Measurements from ENCODE around the gene TMEM117.
A peak's percentile ranks its signal among the peaks of the same experiment; 100 is the strongest.
"Not testable (repeated sequence)": the region's sequence is repeated elsewhere in the genome, so short reads cannot be mapped to it uniquely, and the experiment has no call there.

Gene TMEM117

GRCh38 chr12:44031472-44032185, 195.7 kb downstream of the TMEM117 start:
- DNase-seq, result no peak

DNA sequence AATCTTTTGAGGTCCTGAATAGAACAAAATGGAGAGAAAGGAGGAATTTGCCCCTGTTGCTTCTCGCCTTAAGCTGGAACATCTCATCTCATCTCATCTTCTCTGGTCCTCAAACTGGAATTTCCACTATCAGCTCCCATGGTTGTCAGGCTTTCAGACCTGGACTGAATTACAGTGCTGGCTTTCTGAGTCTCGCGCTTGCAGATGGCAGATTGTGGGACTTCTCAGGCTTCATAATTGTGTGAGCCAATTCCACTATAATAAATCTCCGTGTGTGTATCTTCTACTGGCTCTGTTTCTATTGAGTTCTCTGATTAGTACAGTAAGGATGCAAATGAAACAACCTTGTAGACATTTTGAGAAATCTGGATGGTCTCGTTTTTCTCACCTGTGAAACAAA, 199.0 kb downstream of the TMEM117 start:
- DNase-seq, result no peak

DNA sequence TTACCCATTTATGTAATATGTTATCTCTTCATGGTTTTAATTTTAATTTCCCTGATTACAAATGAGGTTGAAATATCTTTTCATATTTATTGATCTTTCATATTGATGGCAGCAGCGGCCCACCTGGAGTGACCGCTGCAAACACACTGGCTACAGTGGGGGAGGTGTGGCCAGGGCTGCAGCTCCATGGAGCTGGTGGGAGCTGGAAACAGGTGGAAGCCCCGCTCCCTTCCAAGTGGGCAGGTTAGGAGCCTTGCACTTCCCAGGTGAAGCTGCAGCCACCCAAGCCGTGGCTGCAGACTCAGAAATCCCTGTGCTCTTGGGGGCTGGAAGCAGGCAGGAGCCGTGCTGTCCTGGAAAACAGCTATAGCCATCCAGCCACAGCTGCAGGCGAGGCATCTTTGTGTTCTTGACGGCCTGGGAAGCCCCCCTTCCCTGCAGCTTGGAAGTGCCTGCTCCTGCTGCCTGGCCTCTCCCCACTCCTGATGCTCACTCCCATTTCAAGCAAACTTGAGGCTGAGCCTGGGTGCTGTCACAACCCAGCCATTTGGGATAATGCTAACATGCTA, 201.1 kb downstream of the TMEM117 start:
- no peak for DNase-seq

DNA sequence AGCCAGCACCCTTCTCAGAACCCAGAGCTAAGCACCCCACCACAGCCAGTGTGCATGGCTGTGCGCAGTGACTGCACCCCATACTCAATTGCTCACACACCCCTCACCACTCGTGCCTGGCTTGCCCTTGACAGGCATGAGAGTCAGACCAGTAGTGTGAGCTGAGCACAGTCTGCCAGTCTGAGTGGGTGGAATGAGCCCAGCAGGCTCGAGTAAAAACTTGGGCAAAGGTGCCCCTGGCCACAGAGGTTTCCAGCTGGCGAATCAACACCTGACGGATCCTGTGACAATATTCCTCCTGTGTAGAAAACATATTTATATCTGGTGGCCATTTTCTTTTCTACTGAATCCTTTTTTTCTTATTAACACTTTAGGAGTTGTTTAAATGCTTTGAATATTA, 202.5 kb downstream of the TMEM117 start:
- no peak for DNase-seq

GRCh38 chr12:44044491-44044890, 208.6 kb downstream of the TMEM117 start:
- not testable (repeated sequence) for DNase-seq

DNA sequence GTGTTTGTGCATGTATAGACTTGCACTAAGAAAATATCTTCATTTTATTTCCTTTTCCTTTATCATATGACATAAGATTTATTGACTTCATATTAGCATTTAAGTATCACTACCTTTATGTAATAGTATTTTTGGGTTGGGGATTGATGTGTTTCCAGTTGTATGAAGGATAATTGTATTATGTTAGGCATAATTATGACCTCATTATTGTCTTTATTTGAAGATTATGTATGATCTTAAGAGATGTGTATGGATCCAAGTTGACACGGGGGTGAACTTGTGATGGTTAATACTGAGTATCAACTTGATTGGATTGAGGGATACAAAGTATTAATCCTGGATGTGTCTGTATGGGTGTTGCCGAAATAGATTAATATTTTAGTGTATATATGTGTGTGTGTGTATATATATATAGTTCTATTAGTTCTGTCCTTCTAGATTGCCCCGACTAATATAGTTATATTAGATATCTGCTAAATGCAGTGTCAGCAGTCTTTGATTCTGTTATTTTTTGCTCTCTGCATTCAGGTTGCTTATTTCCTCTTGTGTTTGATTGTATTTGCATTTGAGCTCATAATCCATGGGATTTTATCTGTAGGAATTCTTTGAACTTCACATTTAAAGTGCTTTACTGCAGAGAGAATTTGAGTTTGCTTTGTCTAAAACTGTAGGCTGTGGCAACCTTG, 211.0 kb downstream of the TMEM117 start:
- no peak for DNase-seq

DNA sequence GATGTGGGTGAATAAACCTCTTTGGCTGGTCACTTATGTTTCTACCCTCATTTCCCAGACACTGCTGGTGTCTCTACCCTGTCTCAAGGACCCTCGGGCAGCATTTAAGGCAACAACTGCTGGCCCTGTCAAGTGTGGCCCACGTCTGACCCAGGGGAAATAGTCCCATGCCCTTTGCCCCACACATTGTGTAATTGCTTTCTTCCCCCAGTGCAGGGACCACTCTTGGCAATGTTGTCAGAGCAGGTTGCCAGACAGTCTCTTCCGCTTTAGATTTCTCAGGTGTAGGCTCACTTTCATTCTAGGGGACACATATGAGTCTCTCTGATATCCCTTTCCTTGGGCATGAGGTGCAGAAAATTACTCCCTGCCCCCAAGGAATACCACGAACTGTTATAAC, 216.7 kb downstream of the TMEM117 start:
- no peak for DNase-seq

DNA sequence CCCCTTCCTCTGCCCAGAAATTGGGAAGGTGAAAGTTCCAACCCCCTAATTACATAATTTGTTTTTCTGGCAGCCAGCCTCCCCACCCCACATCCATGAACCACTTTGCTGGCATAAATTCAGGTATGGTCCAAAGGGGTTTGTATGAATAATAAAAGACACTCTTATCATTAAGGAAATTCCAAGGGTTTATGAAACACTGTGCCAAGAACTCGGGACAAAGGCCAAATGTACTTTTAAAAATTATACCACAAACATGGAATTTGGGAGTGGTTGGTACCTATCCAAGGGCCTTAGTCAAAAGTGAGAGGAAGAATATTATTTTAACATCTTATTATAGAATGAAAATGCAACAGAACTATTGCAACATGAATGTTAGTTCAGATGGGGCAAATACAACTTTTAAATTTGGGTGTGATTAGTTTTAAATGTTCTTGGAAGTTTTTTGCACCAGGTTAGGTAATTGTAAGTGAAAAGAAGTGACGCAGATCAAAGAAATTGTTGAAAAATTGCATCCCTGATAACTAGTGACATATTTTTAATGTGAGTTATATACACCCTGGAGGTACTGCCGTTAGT, 217.8 kb downstream of the TMEM117 start:
- DNase-seq, result no peak

DNA sequence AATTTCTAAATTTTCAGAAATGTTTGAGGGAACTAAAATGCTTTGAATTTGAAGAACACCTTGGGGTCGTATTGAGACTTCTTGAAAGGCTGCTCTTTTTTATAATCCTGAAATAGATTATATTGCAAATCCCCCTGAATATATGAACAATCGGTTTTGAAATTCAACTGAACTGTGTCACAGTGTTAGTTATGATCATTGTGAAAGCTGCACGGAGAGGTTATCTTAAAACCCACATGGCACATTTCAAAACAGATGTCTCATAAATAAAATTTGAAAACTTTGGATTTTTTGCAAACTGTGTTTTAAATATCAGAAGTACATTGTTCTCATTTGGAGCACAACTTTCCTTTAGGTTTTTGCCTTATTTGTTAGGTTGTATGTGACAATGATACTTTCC, 218.4 kb downstream of the TMEM117 start:
- DNase-seq, result no peak

- no peak for DNase-seq
Measured at GRCh38 chr12:44058366-44058765, 222.5 kb downstream of the TMEM117 start.

DNA sequence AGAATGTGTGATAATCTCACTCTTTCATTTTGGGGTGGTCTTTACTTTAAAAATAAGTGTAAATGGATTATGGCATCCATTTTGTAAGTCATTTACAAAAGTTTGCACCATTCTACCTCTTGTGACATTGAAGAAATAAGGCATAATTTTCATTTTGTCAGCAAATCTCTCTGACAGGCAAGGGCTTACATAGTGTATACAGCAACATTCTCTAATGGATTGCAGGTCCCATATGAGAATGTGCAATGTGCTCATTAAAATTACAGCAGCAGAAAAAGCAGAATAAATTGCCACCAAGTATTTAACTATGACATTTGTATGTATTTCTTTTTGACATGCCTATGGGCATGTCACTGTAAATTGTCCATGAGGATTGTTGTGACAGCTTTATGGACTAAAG, 223.6 kb downstream of the TMEM117 start:
- no peak for DNase-seq

DNA sequence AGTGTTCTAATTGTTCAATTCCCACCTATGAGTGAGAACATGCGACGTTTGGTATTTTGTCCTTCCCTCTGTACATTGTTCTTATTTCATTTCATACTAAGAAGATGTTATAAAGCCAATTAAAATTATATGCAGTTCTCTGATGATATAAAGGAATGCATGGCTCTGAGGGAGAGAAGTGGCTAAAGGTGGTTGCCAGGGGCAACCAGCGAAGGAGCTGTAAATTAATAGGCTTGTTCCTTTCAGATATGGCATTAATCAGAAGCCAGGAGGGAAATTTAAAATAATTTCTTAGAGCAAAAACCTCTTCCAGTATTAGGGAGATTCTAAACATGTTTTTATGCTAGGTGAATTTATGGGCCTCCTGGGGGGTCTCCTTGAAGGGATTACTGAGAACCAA, 227.8 kb downstream of the TMEM117 start:
- DNase-seq, result no peak

- DNase-seq, result peak; percentile 24
Measured at GRCh38 chr12:44076871-44077270, 241.0 kb downstream of the TMEM117 start.

- DNase-seq, result no peak
Measured at GRCh38 chr12:44077294-44077693, 241.4 kb downstream of the TMEM117 start.

DNA sequence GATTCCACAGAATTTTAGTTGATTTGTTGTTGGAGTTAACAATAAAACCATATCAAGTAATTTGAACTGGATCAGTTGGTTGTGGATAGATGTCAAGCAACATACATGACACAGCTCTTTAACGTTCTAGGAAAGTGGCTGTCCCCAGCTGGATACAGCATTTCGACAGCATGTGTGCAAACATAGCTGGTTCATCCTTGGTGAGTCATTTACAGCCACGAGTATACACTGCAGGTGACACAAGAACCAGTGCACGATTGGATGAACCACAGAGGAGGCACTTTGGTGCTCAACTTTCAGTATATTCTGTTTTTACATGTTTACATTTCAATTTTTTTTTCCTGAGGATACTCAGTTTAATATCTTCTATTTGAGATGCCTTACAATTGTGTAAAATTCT, 242.4 kb downstream of the TMEM117 start:
- DNase-seq, result peak; percentile 18

DNA sequence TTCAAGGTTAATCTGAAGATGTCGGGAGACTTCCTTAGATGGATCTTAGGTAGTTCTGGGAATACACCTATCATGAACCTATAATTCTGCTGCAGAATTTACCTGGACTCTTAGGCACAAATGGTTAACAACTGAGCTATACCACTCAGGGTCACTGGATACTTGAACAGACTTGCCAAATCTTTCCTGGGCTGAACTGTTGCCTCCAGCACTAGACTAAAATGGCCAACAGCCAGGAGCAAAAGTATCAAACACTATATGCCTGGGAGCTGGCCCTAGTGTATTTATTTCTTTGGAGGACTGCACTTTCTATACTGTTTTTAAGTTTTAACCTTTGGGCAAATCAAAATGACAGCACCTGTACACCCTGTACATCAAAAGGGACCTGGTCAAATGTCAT, 252.8 kb downstream of the TMEM117 start:
- DNase-seq, result no peak

- DNase-seq, result no peak
Measured at GRCh38 chr12:44091948-44092606, 256.2 kb downstream of the TMEM117 start.

DNA sequence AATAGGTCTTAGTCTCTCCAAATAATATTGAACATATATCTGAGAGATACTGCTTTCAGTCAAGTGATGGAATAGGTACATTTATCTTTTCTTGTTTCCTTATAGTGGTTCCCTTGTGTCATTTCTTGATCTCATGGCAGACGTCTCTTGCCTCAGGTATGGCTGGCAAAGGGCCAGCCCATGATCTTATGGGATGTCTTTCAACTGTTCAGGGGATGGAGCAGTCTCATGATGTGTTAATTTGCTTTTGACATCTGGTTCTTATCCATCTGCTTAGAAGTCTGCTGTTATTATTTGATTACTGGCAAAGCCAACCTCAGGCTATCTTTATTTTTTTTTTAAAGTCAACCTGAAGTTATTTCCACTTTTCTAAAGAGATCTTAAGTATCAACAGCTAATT, 262.9 kb downstream of the TMEM117 start:
- DNase-seq, result no peak

GRCh38 chr12:44099486-44099885, 263.6 kb downstream of the TMEM117 start:
- DNase-seq, result no peak

DNA sequence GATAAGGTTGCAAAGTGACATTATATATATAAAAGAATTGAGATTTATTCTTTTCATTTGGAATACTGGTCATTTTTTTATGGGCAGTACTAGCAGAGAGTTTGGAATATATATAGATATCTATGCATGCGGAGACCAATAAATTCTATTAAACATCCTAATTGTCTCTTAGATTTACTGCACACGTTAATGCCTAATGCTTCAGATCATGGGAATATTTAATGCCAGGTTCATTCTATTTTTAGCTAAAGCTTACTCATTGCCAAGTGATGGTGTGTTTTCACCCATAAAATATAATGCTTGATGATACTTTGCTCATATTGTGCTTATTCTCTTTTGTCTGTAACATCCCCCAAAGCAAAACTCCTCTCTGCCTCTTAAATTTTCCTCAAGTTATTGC, 264.4 kb downstream of the TMEM117 start:
- DNase-seq, result no peak

DNA sequence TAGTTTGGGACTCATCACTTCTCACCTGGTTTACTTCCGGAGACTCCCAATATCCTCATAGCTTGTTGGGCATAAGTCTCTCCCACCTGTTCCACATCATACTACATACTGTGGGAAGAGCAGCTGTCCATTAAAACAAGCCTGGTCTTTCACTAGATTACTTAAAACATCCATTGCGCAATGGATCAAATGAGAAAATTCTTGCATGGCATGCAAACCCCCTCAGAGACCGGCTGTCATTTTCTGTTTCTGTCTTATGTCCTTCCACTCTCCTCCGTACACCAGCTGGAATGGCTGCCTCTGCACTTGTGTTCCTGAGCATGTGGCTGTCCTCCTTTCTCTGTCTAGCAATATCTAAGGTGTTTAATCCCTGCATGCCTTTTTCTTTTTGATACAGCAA, 265.6 kb downstream of the TMEM117 start:
- no peak for DNase-seq

DNA sequence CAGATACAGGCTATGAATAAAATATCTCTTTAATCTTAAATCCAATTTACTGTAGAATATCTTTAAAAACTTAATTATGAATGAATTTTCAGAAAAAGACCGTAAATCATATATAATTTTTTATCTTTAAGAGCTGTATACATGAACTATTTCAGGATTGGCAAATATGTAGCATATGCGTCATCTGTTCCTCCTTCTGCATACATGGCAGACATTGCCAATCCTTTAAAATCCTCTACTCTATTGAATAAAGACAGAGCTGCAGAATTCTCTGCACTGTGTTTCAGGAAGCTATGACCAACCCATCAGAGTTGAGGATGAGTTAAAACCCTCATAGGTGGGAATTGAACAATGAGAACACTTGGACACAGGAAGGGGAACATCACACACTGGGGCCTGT, 279.0 kb downstream of the TMEM117 start:
- no peak for DNase-seq

DNA sequence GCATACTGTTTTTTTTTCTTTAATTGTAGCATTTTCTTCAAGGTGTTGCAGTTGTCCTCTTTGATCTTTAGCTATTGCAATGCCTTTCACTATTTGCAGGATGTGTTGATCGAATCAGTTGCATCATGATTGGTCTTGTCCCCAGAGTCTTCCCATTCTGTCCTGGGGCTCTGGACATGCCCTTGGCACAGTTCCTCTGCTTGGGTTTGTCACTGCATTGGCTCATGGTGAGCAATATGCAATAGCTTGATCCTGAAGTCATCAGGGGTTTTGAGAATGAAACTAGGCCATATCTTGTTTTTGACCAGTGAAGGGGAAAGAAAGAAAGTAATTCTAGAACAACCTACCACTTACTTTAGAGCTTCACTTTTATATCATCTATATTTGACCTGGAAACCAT, 281.5 kb downstream of the TMEM117 start:
- DNase-seq, result no peak

GRCh38 chr12:44118946-44119345, 283.1 kb downstream of the TMEM117 start:
- DNase-seq, result no peak

Data from NCI-H510A treated with DMSO at 0.1 percent for 48 hours (cell line).